Measurements from ENCODE around the gene TLE3. TPM values are rescaled to one million over a fixed set of nuclear protein-coding genes. Genes with fewer than 3 reads are reported as not detected.

TLE3 gene
- total and polyA plus RNA-seq, 2 of the 4 experiments (the other 2 are of a cell fraction) = 6.5 to 16.3 TPM

DNA sequence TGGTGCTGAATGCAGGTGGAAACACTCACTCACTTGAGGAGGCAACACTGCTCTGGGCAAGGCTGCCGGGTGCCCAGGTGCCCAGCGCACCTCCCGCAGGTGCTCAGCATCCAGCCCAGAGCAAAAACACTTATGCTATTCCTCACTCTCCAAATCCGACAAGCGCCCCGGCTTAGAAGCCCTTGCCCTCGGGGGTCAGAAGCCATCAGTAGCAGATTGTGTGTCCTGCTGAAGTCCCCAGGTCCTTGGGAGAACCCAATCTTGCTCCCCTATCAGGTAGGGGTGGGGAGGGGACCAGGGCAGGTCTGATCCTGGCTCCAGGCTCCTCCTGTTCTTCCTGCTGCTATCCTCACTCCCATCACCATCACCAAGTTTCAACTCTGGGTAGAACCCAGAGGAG is 46.7 kb downstream of the TLE3 start:
- POLR2A ChIA-PET (ENCODE audit: unreplicated experiment) = no interaction called here
- TF ChIP-seq SMC3 (IDR thresholded peaks at IDR 0.05; ENCODE audit: low read depth, low read length) = no peak
- no peak for TF ChIP-seq RFX5 (IDR thresholded peaks at IDR 0.05; ENCODE audit: low read depth, low read length)
- TF ChIP-seq MAFK (IDR thresholded peaks at IDR 0.05; ENCODE audit: low read depth, low read length) = no peak
- no peak for TF ChIP-seq RAD21 (IDR thresholded peaks at IDR 0.05; ENCODE audit: low read length)
- no peak for TF ChIP-seq RCOR1 (IDR thresholded peaks at IDR 0.05; ENCODE audit: insufficient replicate concordance, low read length)
- TF ChIP-seq, protein P1, sequence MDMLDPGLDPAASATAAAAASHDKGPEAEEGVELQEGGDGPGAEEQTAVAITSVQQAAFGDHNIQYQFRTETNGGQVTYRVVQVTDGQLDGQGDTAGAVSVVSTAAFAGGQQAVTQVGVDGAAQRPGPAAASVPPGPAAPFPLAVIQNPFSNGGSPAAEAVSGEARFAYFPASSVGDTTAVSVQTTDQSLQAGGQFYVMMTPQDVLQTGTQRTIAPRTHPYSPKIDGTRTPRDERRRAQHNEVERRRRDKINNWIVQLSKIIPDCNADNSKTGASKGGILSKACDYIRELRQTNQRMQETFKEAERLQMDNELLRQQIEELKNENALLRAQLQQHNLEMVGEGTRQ (IDR thresholded peaks at IDR 0.05; ENCODE audit: low read depth, low read length) = no peak
- TF ChIP-seq CTCF (conservative IDR thresholded peaks at IDR 0.05; ENCODE audit: low read depth, low read length) = no peak
- no peak for ATAC-seq (ENCODE audit: low read depth)

More for the DNA sequence above, 46.7 kb downstream of the TLE3 start:
- Histone ChIP-seq H3K27me3 (ENCODE audit: control insufficient read depth, insufficient read depth, low read length) (no peaks in the 10 kb centered on the region), H3K4me1 (ENCODE audit: control insufficient read depth, insufficient read depth, low read length) (peaks cover 2% of the 10 kb centered on the region; the same call in 1 of the 2 replicates), H4K20me1 (ENCODE audit: insufficient read depth, low read length) (peaks cover 8% of the 10 kb centered on the region; the same call in 1 of the 2 replicates), H3K56ac (ENCODE audit: extremely low read depth, insufficient read depth, low read length) (no peak overlapping the region), H2BK120ac (ENCODE audit: low read depth, low read length) (no peak overlapping the region), H2AFZ (replicated peaks; ENCODE audit: low read length, poor library complexity) (no peak overlapping the region), H4K5ac (ENCODE audit: low read depth, low read length) (no peak overlapping the region), H4K8ac (ENCODE audit: low read depth in 2 of 2, low read length in 2 of 2) (no peak overlapping the region), H2BK15ac (ENCODE audit: low read depth, low read length) (no peak overlapping the region), H3K18ac (ENCODE audit: low read depth, low read length) (no peak overlapping the region), H3K4me3 (ENCODE audit: insufficient read depth, low read depth, low read length) (no peak overlapping the region), H3K9me1 (ENCODE audit: insufficient read depth, low read length) (peaks cover 3% of the 10 kb centered on the region; the same call in 1 of the 2 replicates), H3K4ac (ENCODE audit: low read depth, low read length) (no peak overlapping the region), H3K4me2 (ENCODE audit: low read depth, low read length) (no peak overlapping the region), H3K23ac (ENCODE audit: low read depth, low read length) (no peak overlapping the region), H3K79me1 (ENCODE audit: low read depth in 1 of 2, low read length in 2 of 2) (no peaks in the 10 kb centered on the region), H2BK20ac (ENCODE audit: low read depth, low read length) (no peak overlapping the region), H3K27ac (ENCODE audit: insufficient read depth, low read length) (no peak overlapping the region), H3K36me3 (ENCODE audit: control insufficient read depth, insufficient read depth, low read length) (peaks cover 64% of the 10 kb centered on the region), H4K91ac (ENCODE audit: insufficient read depth, low read depth, low read length) (no peak overlapping the region), H3K9ac (ENCODE audit: low read depth, low read length) (no peak overlapping the region), H3K14ac (replicated peaks; ENCODE audit: low read depth, low read length) (no peak overlapping the region), H2AK9ac (replicated peaks; ENCODE audit: low read depth, low read length, poor library complexity) (no peak overlapping the region), H2BK5ac (ENCODE audit: low read depth, low read length, poor library complexity, severe bottlenecking) (no peak overlapping the region), H2AK5ac (ENCODE audit: low read depth, low read length) (no peak overlapping the region), H3K9me3 (ENCODE audit: control insufficient read depth, insufficient read depth, low read length) (no peaks in the 10 kb centered on the region)
- BruUV-seq (replicated peaks) = no TSS peak
- no peak for DNase-seq
- dilution Hi-C loops (cut with HindIII; ENCODE audit: low sequenced_read_pairs, unreplicated experiment) (no loop called here), intact Hi-C loops (cut with micrococcal nuclease) (no loop called here), in situ Hi-C loops (cut with MboI; ENCODE audit: low sequenced_read_pairs) (no loop called here)
- CTCF ChIA-PET = no interaction called here
- WGBS, 2 experiments (ENCODE audit: extremely low coverage in 2 of 2, insufficient read length in 1 of 2) = no CpG with 5 or more reads among the region's 7 CpGs
